A673 (cell line): Measurements from ENCODE around the gene RGS6.

ENCODE experiments used
- EZH2 ChIP-seq: fragments of 200-600 bp; sonication (generic); IDR thresholded peaks from 2 replicates; pipeline ENCODE4 v1.6.1; 2017; ENCODE audit warnings: borderline replicate concordance, low read depth, mild to moderate bottlenecking, mixed read lengths, antibody characterized with exemption, low read length; ENCODE audit not compliant: poor library complexity, severe bottlenecking
- TF ChIP-seq, protein P1 (sequence below): fragments of 300-800, 200-600 bp; sonication (generic); conservative IDR thresholded peaks from 2 replicates; pipeline ENCODE4 v1.5.1; 2017; ENCODE audit warnings: low read depth, mild to moderate bottlenecking, antibody characterized with exemption, low read length, moderate library complexity, mixed read lengths

DNA sequence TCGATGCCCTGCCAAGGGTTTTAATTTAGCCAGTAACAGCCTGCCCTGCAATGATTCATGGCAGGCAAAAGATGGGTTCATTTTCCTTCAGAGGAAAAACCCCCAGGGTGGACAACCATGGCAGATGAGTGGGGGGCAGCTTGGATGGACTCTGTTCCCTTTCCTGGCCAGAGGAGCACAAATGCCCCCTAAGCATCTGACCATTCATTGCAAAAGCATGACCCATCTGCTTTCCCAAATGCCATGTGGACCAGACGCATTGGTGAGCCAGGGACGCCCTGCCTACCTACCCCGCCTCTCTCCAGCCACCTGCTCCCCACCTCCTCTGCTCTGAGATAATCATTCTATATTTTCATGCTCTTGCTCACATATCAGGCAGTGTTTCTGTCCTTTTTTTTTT lies 679.8 kb downstream of the RGS6 start:
- TF ChIP-seq, protein P1, sequence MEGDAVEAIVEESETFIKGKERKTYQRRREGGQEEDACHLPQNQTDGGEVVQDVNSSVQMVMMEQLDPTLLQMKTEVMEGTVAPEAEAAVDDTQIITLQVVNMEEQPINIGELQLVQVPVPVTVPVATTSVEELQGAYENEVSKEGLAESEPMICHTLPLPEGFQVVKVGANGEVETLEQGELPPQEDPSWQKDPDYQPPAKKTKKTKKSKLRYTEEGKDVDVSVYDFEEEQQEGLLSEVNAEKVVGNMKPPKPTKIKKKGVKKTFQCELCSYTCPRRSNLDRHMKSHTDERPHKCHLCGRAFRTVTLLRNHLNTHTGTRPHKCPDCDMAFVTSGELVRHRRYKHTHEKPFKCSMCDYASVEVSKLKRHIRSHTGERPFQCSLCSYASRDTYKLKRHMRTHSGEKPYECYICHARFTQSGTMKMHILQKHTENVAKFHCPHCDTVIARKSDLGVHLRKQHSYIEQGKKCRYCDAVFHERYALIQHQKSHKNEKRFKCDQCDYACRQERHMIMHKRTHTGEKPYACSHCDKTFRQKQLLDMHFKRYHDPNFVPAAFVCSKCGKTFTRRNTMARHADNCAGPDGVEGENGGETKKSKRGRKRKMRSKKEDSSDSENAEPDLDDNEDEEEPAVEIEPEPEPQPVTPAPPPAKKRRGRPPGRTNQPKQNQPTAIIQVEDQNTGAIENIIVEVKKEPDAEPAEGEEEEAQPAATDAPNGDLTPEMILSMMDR = no peak
- no peak for TF ChIP-seq EZH2
